ENCODE measurements around the gene DYTN. TPM values are rescaled to one million over a fixed set of nuclear protein-coding genes. Genes with fewer than 3 reads are reported as not detected.

The DYTN gene
- polyA plus RNA-seq, 3 donors: not detected

GRCh38 chr2:206639636-206640035, 78.6 kb downstream of the DYTN start:
- no peaks in the 10 kb centered on the region for H4K20me1 ChIP-seq (ENCODE audit: insufficient read depth, low read length)

GRCh38 chr2:206635015-206635414, 83.2 kb downstream of the DYTN start:
- Histone ChIP-seq H3K4me2 (replicated peaks; ENCODE audit: extremely low read depth, low read length, poor library complexity, severe bottlenecking) (no peak overlapping the region), H4K20me1 (ENCODE audit: insufficient read depth, low read length) (no peaks in the 10 kb centered on the region), H3K9ac (ENCODE audit: insufficient read depth, low read length, poor library complexity, severe bottlenecking) (no peak overlapping the region), H3K79me2 (ENCODE audit: insufficient read depth, low read length) (no peaks in the 10 kb centered on the region), H3K27ac (ENCODE audit: low read depth in 1 of 2, low read length in 2 of 2) (no peak overlapping the region), H3K27me3 (ENCODE audit: control insufficient read depth in 2 of 2, insufficient read depth in 2 of 2, low read length in 2 of 2) (peaks cover 0 to 9% of the 10 kb centered on the region in 2 donors), H3K4me3 (replicated peaks in 1 of 3; ENCODE audit: low read depth in 2 of 3, low read length in 3 of 3) (no peak overlapping the region), H3K36me3 (replicated peaks in 1 of 2; ENCODE audit: control insufficient read depth in 1 of 2, insufficient read depth in 2 of 2, low read length in 2 of 2) (no peaks in the 10 kb centered on the region), H3K9me3 (replicated peaks in 1 of 2; ENCODE audit: control insufficient read depth in 1 of 2, insufficient read depth in 1 of 2, low read length in 2 of 2) (no peaks in the 10 kb centered on the region), H3K4me1 (ENCODE audit: control insufficient read depth in 1 of 2, insufficient read depth in 2 of 2, low read length in 2 of 2) (no peaks in the 10 kb centered on the region), H2AFZ (ENCODE audit: insufficient read depth, low read depth, low read length, poor library complexity, severe bottlenecking) (no peak overlapping the region)
- Mint-ChIP-seq H3K27ac (no peak overlapping the region), H3K9me3 (peaks cover 0 to 3% (median 0%) of the 10 kb centered on the region in 7 donors), H3K4me3 (no peak overlapping the region), H3K27me3 (ENCODE audit: low read depth in 3 of 3) (no peaks in the 10 kb centered on the region), H3K36me3 (no peaks in the 10 kb centered on the region), H3K4me1 (no peaks in the 10 kb centered on the region)
- no peak for TF ChIP-seq CTCF (IDR thresholded peaks at IDR 0.05)
- intact Hi-C loops (cut with micrococcal nuclease): no loop called here
- no peak for DNase-seq
- no CpG with 5 or more reads among the region's 1 CpG for WGBS (ENCODE audit: insufficient coverage)

More at GRCh38 chr2:206639636-206640035, 78.6 kb downstream of the DYTN start:
- no peak overlapping the region for H3K4me3 ChIP-seq (replicated peaks in 1 of 3; ENCODE audit: low read depth in 2 of 3, low read length in 3 of 3)
- H3K4me1 ChIP-seq (ENCODE audit: control insufficient read depth in 1 of 2, insufficient read depth in 2 of 2, low read length in 2 of 2): no peaks in the 10 kb centered on the region
- no peak overlapping the region for H2AFZ ChIP-seq (ENCODE audit: insufficient read depth, low read depth, low read length, poor library complexity, severe bottlenecking)
- H3K79me2 ChIP-seq (ENCODE audit: insufficient read depth, low read length): no peaks in the 10 kb centered on the region
- peaks cover 6 to 37% of the 10 kb centered on the region in 2 donors for H3K27me3 ChIP-seq (ENCODE audit: control insufficient read depth in 2 of 2, insufficient read depth in 2 of 2, low read length in 2 of 2)
- Mint-ChIP-seq H3K9me3 (peaks cover 2 to 11% (median 8%) of the 10 kb centered on the region in 7 donors), H3K27me3 (ENCODE audit: low read depth in 3 of 3) (peaks cover 7 to 22% (median 12%) of the 10 kb centered on the region in 3 donors), H3K36me3 (peaks cover 0 to 2% of the 10 kb centered on the region in 2 donors), H3K4me3 (no peak overlapping the region), H3K27ac (no peak overlapping the region), H3K4me1 (no peaks in the 10 kb centered on the region)
- no peaks in the 10 kb centered on the region for H3K36me3 ChIP-seq (replicated peaks in 1 of 2; ENCODE audit: control insufficient read depth in 1 of 2, insufficient read depth in 2 of 2, low read length in 2 of 2)
- DNase-seq: no peak
- intact Hi-C loops (cut with micrococcal nuclease): no loop called here
- peaks cover 9 to 10% of the 10 kb centered on the region in 2 donors for H3K9me3 ChIP-seq (replicated peaks in 1 of 2; ENCODE audit: control insufficient read depth in 1 of 2, insufficient read depth in 1 of 2, low read length in 2 of 2)
- H3K9ac ChIP-seq (ENCODE audit: insufficient read depth, low read length, poor library complexity, severe bottlenecking): no peak overlapping the region
- TF ChIP-seq CTCF (IDR thresholded peaks at IDR 0.05): no peak
- no peak overlapping the region for H3K27ac ChIP-seq (ENCODE audit: low read depth in 1 of 2, low read length in 2 of 2)
- WGBS (ENCODE audit: insufficient coverage): 81% methylated on average over 2 of the region's 2 CpGs
- no peak overlapping the region for H3K4me2 ChIP-seq (replicated peaks; ENCODE audit: extremely low read depth, low read length, poor library complexity, severe bottlenecking)
